Upper lobe of right lung (tissue), 1 donor: ENCODE data around the gene ARF5. TPM values are rescaled to one million over a fixed set of nuclear protein-coding genes. Genes with fewer than 3 reads are reported as not detected.

Source experiments
- ATAC-seq: fragments of 200-7000 bp; cut with Tn5 transposase; one replicate; pipeline ENCODE4 v1.9.1; 2020; ENCODE audit warnings: mild to moderate bottlenecking, moderate library complexity
- DNase-seq: peaks from one replicate; pipeline ENCODE4 v3.0.0-alpha.2; 2020
- H3K27ac ChIP-seq: fragments of 200-600 bp; one replicate; pipeline ENCODE4 v1.8.0; 2022
- H3K27me3 ChIP-seq: fragments of 200-600 bp; one replicate; pipeline ENCODE4 v1.8.0; 2022; ENCODE audit warnings: mild to moderate bottlenecking
- H3K36me3 ChIP-seq: fragments of 200-600 bp; one replicate; pipeline ENCODE4 v1.8.0; 2022
- H3K4me1 ChIP-seq: fragments of 200-600 bp; one replicate; pipeline ENCODE4 v1.8.0; 2022
- H3K4me3 ChIP-seq: fragments of 200-600 bp; one replicate; pipeline ENCODE4 v1.8.0; 2022; ENCODE audit warnings: mild to moderate bottlenecking
- H3K9me3 ChIP-seq: fragments of 200-600 bp; one replicate; pipeline ENCODE4 v1.8.0; 2022
- CTCF ChIP-seq: fragments of 200-600 bp; IDR thresholded peaks from one replicate; pipeline ENCODE4 v1.8.0; 2022; ENCODE audit warnings: antibody characterized with exemption
- intact Hi-C: fragments of 100-400 bp; cut with DNase I; formaldehyde crosslinking; loops from one replicate; pipeline ENCODE4 v1.11.0; 2022
- total RNA-seq: library from RNA; stranded (reverse); fragmentation: NEBNext Ultra II Directional; extraction: Animal tissue kit (Norgen Biotek cat#: 25700); gene quantifications from one replicate; pipeline ENCODE4 v1.2.1, GENCODE V29; 2021
- donor health status: DM: no; HTN: yes; CAD: no; lungs with severe emphysema.

The ARF5 gene
- total RNA-seq, 1 donor from 2014 or later, result 92.9 TPM

- TF ChIP-seq CTCF, result no peak
- no peaks in the 10 kb centered on the region for H3K27me3 ChIP-seq
- DNase-seq, result peak; percentile 96
- H3K4me3 ChIP-seq, result peak within 1 kb of the TSS; percentile 91
- peak; percentile 89 for ATAC-seq
- peak within 1 kb of the TSS; percentile 89 for H3K27ac ChIP-seq
- no peaks in the 10 kb centered on the region for H3K9me3 ChIP-seq
- intact Hi-C loops, result no loop called here
- peaks cover 35% of the 10 kb centered on the region for H3K36me3 ChIP-seq
- peaks cover 58% of the 10 kb centered on the region for H3K4me1 ChIP-seq
Measured at GRCh38 chr7:127585044-127585953, 2.9 kb upstream of the ARF5 start, which contains the start of gene GCC1. Gene GCC1 (minus strand): TSS chr7:127585596. CDS start chr7:127585182, 414 bp downstream.

GRCh38 chr7:127586346-127586745, 1.9 kb upstream of the ARF5 start:
- H3K4me1 ChIP-seq, result peaks cover 56% of the 10 kb centered on the region
- intact Hi-C loops, result no loop called here

GRCh38 chr7:127587663-127588018, 570 bp upstream of the ARF5 start:
- peaks cover 31% of the 10 kb centered on the region for H3K36me3 ChIP-seq
- H3K9me3 ChIP-seq, result no peaks in the 10 kb centered on the region
- no peaks in the 10 kb centered on the region for H3K27me3 ChIP-seq
- ATAC-seq (no peak), DNase-seq (no peak)
- H3K4me1 ChIP-seq, result peaks cover 43% of the 10 kb centered on the region
- peak overlapping the region; percentile 100 for H3K4me3 ChIP-seq
- intact Hi-C loops, result no loop called here
- H3K27ac ChIP-seq, result peak overlapping the region; percentile 90
- TF ChIP-seq CTCF, result no peak

More at GRCh38 chr7:127586346-127586745, 1.9 kb upstream of the ARF5 start:
- Histone ChIP-seq H3K27me3 (no peaks in the 10 kb centered on the region), H3K9me3 (no peaks in the 10 kb centered on the region), H3K4me3 (no peak overlapping the region), H3K36me3 (peaks cover 35% of the 10 kb centered on the region), H3K27ac (no peak overlapping the region)
- TF ChIP-seq CTCF, result no peak
- ATAC-seq (no peak), DNase-seq (no peak)

- H3K36me3 ChIP-seq, result peaks cover 26% of the 10 kb centered on the region
- peak overlapping the region; percentile 100 for H3K4me3 ChIP-seq
- H3K27me3 ChIP-seq, result no peaks in the 10 kb centered on the region
- intact Hi-C loops, result no loop called here
- peaks cover 34% of the 10 kb centered on the region for H3K4me1 ChIP-seq
- H3K9me3 ChIP-seq, result no peaks in the 10 kb centered on the region
- DNase-seq (peak; percentile 80), ATAC-seq (peak; percentile 45)
- H3K27ac ChIP-seq, result peak overlapping the region; percentile 90
- peak; percentile 39 for TF ChIP-seq CTCF
Measured at GRCh38 chr7:127588697-127589482, 679 bp downstream of the ARF5 start.

- no peak for ATAC-seq
- no peak for DNase-seq
- Histone ChIP-seq H3K9me3 (no peaks in the 10 kb centered on the region), H3K4me1 (peaks cover 24% of the 10 kb centered on the region), H3K4me3 (no peak overlapping the region), H3K27ac (no peak overlapping the region), H3K36me3 (peaks cover 26% of the 10 kb centered on the region), H3K27me3 (no peaks in the 10 kb centered on the region)
- TF ChIP-seq CTCF, result no peak
- intact Hi-C loops, result no loop called here
Measured at GRCh38 chr7:127589896-127590295, 1.7 kb downstream of the ARF5 start.
